Activated CD8-positive, alpha-beta memory T cell treated with anti-CD3 and anti-CD28 coated beads for 36 hours (primary cell): ENCODE measurements around the gene PLXNA4. TPM values are rescaled to one million over a fixed set of nuclear protein-coding genes. Genes with fewer than 3 reads are reported as not detected.

Source experiments
- CTCF ChIA-PET: fragments of 350-600 bp; sonication (Branson Sonifier 250); formaldehyde crosslinking; loops from one replicate; lab custom pipeline; 2021; ENCODE audit warnings: antibody characterized with exemption; lab: Charles Lee
- POLR2A ChIA-PET: fragments of 350-600 bp; sonication (Branson Sonifier 250); formaldehyde crosslinking; loops from one replicate; lab custom pipeline; 2021; ENCODE audit warnings: antibody characterized with exemption; lab: Charles Lee
- total RNA-seq, 2 experiments: library from RNA; stranded (reverse); gene quantifications; one replicate each; pipeline ENCODE4 v1.2.3, GENCODE V29; 2021

The PLXNA4 gene, protein sequence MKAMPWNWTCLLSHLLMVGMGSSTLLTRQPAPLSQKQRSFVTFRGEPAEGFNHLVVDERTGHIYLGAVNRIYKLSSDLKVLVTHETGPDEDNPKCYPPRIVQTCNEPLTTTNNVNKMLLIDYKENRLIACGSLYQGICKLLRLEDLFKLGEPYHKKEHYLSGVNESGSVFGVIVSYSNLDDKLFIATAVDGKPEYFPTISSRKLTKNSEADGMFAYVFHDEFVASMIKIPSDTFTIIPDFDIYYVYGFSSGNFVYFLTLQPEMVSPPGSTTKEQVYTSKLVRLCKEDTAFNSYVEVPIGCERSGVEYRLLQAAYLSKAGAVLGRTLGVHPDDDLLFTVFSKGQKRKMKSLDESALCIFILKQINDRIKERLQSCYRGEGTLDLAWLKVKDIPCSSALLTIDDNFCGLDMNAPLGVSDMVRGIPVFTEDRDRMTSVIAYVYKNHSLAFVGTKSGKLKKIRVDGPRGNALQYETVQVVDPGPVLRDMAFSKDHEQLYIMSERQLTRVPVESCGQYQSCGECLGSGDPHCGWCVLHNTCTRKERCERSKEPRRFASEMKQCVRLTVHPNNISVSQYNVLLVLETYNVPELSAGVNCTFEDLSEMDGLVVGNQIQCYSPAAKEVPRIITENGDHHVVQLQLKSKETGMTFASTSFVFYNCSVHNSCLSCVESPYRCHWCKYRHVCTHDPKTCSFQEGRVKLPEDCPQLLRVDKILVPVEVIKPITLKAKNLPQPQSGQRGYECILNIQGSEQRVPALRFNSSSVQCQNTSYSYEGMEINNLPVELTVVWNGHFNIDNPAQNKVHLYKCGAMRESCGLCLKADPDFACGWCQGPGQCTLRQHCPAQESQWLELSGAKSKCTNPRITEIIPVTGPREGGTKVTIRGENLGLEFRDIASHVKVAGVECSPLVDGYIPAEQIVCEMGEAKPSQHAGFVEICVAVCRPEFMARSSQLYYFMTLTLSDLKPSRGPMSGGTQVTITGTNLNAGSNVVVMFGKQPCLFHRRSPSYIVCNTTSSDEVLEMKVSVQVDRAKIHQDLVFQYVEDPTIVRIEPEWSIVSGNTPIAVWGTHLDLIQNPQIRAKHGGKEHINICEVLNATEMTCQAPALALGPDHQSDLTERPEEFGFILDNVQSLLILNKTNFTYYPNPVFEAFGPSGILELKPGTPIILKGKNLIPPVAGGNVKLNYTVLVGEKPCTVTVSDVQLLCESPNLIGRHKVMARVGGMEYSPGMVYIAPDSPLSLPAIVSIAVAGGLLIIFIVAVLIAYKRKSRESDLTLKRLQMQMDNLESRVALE (N-terminal part only)
- total RNA-seq: under 1 TPM; 0.04 to 0.19 TPM

DNA sequence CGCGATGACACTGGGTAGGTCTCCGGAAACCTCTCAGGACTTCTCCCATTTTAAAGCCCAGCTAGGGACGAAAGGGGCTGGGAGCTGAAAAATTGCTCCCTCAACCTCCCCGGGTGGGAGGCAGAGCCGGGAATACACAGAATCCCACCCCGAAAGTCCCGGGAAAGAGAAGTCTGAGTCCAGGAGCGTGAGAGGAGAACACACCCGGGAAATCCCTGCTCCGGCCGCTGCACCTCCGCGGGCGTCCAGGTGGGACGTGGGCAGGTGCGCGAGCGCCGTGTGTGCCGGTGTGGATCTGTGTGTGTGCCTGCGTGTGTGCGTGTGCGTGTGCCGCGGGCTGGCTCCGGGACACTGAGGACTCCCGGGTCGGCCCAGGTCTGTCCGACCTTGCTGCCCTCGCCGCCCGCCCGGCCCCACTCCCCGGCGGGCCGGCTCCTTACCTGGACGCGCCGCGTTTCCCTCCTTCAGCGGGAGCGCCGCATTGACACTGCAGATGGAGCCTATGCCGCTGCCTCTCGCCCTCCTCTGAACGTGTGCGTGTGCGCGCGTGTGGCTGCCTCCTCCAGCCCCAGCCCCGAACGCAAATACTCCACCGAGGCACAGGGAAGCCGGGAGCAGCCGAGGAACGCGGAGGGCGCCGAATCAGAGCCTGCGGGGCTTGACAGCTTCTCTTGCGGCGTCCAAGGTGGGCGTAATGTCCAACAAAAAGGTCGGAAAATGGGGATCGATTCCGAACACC is at the start of gene PLXNA4:
Gene PLXNA4 (minus strand): TSS at position 489 of the 739 bp plus-strand sequence. CDS start 67,777 bp downstream, outside the sequence.
- ChIA-PET CTCF (interaction anchor here (5.5 kb wide), 1 partner anchor 181 kb away, joined by 47 read pairs; no protein-coding TSS in a partner anchor), POLR2A (no interaction called here)

DNA sequence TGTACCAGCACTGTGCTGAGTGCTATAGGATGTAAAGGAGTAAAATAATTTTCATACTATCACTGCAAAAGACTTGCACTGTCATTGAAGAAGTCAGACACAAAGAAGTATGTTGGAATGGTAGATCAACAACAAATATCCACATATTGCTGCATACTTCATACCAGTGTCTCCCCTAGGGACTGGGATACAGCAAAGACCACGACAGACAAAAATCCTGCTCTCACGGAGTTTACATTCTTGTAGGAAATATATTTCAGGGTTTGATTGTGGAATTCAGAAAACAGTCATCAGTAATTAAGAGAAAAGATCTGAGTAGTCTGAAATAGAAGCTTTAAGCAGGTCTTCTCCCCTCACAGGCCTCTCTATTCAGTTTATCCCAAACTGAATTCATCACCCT is 49.4 kb upstream of the PLXNA4 start:
- CTCF ChIA-PET: no interaction called here

DNA sequence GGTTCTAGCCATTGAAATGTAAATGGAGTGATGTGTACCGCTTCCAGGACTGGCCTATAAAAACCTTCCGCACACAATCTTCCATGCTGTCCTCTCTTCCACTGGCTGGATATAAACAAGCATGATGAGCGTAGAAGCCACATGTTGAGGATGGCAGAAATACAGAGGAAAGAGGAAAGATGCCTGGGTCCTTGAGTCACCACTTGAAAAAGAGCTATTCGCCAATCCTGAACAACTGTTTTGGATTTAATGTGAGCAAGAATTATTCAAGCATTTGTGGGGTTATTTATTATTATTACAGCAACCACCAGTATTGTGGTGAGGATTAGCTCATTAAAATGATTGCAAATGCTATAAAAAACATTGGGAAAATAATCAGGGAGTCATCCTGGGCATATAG is 45.8 kb upstream of the PLXNA4 start:
- POLR2A ChIA-PET: no interaction called here
- CTCF ChIA-PET: no interaction called here

More for the DNA sequence above, 49.4 kb upstream of the PLXNA4 start:
- POLR2A ChIA-PET: no interaction called here

DNA sequence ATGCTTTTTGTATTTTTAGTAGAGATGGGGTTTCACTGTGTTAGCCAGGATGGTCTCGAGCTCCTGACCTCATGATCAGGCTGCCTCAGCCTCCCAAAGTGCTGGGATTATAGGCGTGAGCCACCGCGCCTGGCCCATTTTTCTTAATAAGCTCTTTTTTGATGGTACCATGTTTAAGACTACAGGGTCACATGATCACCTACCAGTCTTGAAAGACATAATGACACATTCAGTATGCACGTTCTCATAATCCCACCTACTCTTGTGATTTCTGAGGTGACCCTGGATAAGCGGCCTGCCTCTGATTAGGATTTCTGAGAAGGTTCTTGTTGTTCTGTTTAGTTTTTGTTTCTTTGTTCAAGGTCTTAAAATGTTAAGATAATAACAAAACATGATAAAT is 43.7 kb upstream of the PLXNA4 start:
- CTCF ChIA-PET: no interaction called here
- POLR2A ChIA-PET: no interaction called here

DNA sequence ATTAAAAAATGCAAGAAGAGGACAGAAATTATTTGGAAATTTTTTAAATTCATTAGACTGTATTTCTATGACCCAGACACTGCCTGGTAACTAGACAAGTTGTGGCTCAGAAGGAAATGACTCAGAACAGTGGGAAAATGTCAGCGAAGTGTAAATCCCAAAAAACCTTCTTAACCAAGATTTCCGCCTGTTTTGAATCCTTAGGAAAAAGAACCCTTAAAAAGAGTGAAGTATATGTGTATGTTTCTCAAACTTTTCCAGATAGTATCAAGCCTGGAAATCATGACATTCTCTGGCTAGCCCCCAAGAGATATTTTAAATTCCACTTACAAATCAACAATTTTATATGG is 42.7 kb upstream of the PLXNA4 start:
- ChIA-PET CTCF (no interaction called here), POLR2A (no interaction called here)

DNA sequence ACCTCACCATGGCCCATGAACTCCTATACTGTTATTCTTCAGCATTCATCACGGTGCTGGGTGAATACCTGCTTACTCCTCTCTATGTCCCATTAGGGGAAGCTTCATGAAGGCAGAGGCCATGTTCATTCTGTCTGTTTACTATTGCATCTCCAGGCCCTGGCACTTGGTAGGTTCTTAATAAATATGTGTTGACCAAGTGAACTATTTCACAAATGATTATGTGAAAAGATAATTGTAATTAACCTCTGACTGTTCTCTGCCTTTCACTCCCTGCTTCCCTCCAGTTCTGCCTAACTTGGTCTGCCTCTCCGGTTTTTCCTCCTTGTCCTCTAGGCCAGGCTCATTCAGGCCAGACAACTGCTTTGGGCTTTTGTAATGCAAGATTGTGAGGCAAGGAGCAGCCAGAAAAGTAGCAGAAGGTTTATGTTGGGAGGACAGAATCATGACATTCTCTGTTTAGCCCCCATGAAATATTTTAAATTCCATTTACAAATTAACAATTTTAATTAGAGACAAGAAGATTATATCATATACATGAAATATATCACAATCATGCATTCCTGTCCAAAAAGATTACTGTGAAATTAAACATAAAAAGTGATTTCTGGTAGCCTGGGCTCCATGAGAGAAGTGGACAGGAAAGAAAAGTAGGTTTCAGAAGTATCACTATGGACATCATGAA is 42.1 kb upstream of the PLXNA4 start:
- ChIA-PET POLR2A (no interaction called here), CTCF (no interaction called here)

DNA sequence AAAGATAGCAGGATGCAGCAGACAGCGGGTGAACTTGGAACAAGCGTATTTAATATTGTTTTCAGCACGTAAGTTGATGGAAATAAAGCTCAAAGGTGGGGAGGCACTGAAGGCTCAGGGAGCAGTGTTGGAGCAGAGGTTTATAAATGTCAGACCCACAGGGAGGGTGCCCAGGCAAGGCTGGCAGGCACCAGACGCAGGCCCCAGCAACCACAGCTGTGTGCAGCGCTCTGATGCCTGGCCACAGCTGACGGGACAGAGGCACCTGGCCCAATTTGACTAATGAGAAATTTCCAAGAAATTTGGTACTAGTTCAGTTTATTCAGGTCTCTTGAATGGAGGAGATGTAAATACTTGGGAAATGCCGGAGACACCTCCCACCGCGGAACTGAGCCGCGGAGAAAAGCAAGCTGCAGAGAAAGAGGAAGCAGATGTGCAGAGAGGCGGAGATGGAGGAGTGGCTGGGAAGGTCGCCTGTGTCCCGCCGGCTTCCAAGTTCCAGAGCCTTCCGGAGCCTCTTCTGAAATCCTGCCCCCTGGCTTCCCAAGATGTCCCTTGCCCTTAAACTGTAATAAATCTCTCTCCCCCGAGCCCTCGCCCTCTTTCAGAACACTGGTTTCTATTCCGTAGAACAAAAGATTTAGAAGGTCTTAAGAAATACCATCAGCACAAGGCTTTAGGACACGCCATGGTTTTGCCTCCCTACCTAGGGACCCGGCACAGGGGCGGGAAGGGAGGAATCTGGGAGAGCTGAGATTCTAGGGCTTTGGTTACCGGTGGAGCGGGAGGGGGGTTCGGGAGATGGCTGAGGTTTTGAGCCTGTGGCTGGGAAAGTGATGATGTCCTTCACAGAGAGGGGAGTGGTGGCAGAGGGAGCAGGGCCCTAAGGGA is 38.4 kb upstream of the PLXNA4 start:
- ChIA-PET CTCF (no interaction called here), POLR2A (no interaction called here)

DNA sequence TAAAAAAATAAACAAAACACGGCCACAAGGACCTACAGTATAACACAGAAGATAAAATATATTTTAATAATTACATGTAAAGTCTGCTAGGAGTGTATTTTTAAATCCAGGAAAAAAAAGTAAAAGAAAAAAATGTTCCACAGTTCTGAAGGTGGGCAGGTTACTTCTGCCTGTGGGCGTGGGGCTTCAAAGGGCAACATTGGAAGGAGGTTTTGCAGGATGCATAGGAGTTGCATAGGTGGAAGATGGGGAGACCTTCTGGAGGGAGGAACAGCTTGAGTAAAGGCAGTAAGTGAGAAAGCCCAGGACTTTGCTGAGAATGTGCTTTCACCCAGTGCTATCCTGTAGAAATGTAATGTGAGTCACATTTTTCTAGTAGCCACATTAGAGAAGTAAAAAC is 37.5 kb upstream of the PLXNA4 start:
- POLR2A ChIA-PET: no interaction called here
- CTCF ChIA-PET: no interaction called here

DNA sequence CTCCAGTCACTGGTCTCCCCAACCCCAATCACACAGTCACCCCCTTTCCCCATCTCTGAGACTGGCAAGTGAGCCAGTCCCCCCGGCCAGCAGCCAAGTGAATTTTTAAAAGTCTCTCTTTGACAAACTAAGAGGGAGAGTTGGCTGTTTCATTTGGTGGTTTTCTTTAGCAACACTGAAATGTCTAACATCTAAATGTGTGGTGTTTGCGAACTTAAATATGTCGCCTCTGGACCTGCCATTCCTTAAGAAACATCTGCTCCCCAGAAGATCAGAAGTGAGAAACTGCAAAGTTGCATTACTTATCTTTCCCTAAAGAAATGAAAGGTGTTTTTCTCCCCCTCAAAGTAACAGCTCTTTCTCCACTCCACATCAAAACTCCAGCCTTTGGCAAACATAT is 34.7 kb upstream of the PLXNA4 start:
- CTCF ChIA-PET: no interaction called here
- POLR2A ChIA-PET: no interaction called here

DNA sequence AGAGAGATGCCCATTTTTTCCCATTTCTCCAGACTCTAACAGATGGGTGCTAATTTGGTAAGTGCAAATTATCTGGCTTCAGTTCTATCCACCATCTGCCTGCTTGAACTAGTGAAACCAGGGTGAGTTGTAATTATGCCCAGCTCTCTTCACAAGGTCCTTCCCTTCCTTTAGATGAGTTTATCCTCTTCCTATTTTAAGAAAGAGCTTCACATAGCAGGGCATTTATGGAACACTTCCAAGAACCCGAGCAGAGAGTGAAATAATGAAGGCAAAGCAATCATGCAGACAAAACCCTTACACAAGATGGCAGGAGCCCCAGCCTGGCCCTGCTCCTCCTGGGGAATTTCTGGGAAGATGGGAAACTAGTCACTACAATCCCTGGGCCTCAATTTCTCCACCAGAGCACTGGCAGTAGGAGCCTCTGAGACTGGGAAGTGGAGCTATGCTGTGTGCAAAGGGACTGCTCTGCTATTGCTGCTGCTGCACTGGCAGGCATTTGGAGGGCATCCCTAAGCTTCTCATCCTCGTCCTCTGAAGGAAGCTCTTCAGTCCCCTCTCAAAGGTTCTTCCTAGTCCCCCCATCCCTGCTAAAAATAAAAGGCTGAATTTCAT is 33.7 kb upstream of the PLXNA4 start:
- ChIA-PET POLR2A (no interaction called here), CTCF (no interaction called here)

DNA sequence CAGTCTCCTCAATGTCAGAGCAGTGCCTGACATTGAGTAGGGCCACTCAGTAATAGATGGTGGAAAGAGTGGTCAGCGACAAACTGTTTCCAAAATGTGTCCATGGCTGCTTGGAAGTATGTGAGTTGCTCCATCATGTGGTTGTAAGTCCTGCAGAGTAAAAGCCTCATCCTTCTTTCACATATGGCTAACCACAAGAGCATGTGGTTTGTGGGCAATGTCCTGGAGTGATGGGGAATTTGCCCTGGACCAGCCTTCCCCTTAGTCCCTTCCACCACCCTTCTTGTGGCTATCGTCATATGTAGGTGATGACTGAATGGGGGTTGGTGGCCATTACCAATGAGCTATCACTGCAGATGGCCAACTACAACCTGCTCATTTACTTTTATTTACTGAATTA is 33.0 kb upstream of the PLXNA4 start:
- CTCF ChIA-PET: no interaction called here
- POLR2A ChIA-PET: no interaction called here

DNA sequence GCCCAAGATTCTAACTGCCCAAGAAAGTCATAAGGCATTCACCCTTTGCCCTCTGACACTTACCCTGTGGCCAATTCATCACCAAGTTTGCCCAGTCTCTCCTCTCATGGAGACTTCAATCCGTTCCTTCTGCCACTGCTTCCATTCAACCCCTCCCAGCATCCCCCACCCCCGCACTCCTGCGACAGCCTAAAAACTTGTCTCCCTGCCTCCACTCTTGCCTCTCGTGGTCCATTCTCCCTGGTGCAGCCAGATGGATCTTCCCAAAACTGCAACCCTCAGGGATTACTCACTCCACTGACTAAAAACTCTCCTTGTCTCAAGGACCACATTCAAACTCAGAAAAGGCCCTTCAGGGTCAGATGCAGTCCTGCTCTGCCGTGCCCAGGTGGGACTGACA is 32.3 kb upstream of the PLXNA4 start:
- ChIA-PET CTCF (no interaction called here), POLR2A (interaction anchor here (0.6 kb wide), 1 partner anchor 337 kb away, joined by 4 read pairs; no protein-coding TSS in a partner anchor)

DNA sequence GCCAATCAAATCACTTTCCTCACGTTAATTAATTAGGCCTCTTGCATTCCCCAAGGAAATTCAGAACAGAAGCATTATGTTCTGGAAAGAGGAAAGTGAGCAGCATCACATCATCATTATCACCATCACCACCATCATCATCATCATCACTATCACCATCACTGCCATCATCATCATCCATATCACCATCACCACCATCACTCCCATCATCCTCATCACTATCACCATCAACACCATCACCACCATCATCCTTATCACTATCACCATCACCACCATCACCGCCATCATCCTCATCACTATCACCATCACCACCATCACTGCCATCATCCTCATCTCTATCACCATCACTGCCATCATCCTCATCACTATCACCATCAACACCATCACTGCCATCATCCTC is 31.4 kb upstream of the PLXNA4 start:
- ChIA-PET CTCF (no interaction called here), POLR2A (no interaction called here)

DNA sequence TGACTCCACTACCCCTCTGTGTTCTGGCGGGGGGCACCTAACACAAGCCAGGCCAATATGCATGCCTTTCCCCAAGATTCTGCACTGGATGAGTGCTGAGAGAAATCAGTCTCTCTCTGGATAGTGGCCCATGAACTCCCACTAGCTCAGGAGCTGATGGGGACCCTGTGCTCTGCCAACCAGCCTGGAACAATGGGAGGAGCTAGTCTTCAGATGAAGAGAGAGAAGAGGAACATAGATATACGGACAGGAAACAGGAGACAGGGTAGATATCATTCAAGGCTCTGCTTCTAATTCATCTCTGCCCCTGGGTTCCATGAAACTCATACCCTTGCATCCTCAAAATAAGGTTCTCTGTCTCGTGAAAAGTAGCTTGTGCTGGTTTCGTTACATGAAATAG is 27.9 kb upstream of the PLXNA4 start:
- ChIA-PET POLR2A (no interaction called here), CTCF (interaction anchor here (1.2 kb wide), 1 partner anchor 12 kb away, joined by 4 read pairs; no protein-coding TSS in a partner anchor)

DNA sequence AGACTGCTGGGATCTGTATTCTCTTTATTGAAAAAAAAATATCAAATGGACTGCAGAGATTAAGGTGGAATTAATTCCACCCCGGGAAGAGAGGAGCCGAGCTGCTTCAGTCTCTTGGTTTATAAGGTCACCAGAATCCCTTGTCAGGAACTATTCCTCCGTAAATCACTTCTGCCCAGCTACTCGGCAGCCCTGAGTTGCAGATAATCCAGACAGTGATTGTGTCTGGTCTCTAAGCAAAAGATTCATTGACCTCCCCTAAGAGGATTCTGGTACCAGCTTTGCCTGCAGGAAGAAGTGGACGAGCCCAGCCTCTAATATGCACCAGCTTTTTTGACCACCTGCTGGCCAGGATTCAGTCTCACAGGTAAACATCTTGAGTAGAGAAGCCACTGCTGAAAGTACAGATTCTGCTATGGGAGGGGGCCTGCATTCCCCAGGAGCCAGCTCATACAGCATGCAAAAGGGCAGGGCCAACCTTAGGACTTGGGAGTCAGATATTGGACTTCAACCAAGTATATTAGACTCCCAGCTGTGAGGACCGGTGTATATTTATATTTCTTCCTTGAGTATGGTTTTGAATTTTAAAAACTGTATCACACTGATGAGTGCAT is 27.1 kb upstream of the PLXNA4 start:
- ChIA-PET POLR2A (no interaction called here), CTCF (interaction anchor here (1.2 kb wide), 1 partner anchor 11 kb away, joined by 4 read pairs; no protein-coding TSS in a partner anchor)

DNA sequence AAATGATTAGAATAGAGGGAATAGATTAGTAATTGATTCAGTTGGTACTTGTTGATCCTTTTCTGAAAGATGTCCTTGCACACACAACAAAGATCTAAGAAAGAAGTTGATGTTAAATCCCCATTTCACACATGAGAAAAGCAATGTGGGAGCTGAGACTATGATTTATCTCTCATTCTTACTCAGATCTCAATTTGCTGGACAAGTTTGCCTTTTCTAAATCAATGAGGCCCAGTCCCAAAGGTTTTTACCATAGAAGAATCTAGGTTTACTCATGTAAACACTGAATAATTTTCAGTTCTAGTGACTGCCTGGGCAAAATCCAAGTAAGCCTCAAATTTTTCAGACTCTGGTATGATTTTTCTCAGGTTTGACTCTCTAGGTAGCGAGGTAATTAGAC is 25.5 kb upstream of the PLXNA4 start:
- ChIA-PET POLR2A (interaction anchor here (0.6 kb wide), 1 partner anchor 259 kb away, joined by 8 read pairs; no protein-coding TSS in a partner anchor), CTCF (no interaction called here)

DNA sequence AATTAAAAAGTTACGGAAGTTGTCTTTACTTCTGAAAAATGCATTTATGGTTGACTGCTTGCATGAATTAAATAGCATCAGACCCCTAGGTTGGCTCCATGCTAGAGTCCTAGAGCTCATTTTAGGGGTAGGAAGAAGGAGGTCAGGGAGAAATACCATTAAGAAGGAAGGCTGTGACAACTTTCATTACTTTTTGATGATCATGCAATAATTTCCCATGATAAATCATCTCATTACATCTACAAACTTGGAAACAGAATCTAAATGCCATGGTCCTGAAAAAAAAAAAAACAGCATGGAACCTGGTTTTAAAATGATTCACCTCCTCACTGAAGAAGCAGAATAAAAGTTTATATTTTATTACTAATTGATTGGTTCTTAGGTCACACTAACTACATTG is 20.3 kb upstream of the PLXNA4 start:
- ChIA-PET POLR2A (no interaction called here), CTCF (no interaction called here)
